Effector memory CD8-positive, alpha-beta T cell (primary cell): ENCODE data around the gene CNN2.

ENCODE experiments used
- ATAC-seq: fragments of 150-1000 bp; cut with Tn5 transposase; replicated peaks from 2 replicates; pipeline ENCODE4 v1.10.0; 2021; ENCODE audit warnings: mild to moderate bottlenecking, moderate library complexity
- DNase-seq, 3 experiments: peaks; one replicate each; pipeline ENCODE4 v3.0.0; 2021
- H3K27ac Mint-ChIP-seq, 2 donors: one replicate each; pipeline ENCODE4 v1.8.0; 2022; ENCODE audit warnings: mild to moderate bottlenecking in 2 of 2, mixed read lengths in 2 of 2, moderate library complexity in 2 of 2
- H3K27me3 Mint-ChIP-seq, 2 donors: one replicate each; pipeline ENCODE4 v1.8.0; 2022; ENCODE audit warnings: mixed read lengths in 2 of 2
- H3K36me3 Mint-ChIP-seq: one replicate; pipeline ENCODE4 v1.8.0; 2022; ENCODE audit warnings: mild to moderate bottlenecking, moderate library complexity, mixed read lengths; ENCODE audit not compliant: insufficient read depth
- H3K4me1 Mint-ChIP-seq, 2 donors: one replicate each; pipeline ENCODE4 v1.8.0; 2022; ENCODE audit warnings: low read depth in 2 of 2, mixed read lengths in 2 of 2
- H3K4me3 Mint-ChIP-seq, 2 donors: one replicate each; pipeline ENCODE4 v1.8.0; 2022; ENCODE audit warnings: mild to moderate bottlenecking in 2 of 2, mixed read lengths in 2 of 2, moderate library complexity in 2 of 2
- H3K9me3 Mint-ChIP-seq, 2 donors: one replicate each; pipeline ENCODE4 v1.8.0; 2022; ENCODE audit warnings: mixed read lengths in 2 of 2

The CNN2 gene

GRCh38 chr19:1009981-1010538 is 16.3 kb upstream of the CNN2 start:
- Mint-ChIP-seq H3K9me3 (no peaks in the 10 kb centered on the region), H3K27ac (no peak overlapping the region), H3K4me1 (peaks cover 3 to 6% of the 10 kb centered on the region in 2 donors), H3K36me3 (peaks cover 48% of the 10 kb centered on the region), H3K27me3 (no peaks in the 10 kb centered on the region), H3K4me3 (no peak overlapping the region)
- ATAC-seq: no peak
- no peak for DNase-seq

- no peak for DNase-seq
- Mint-ChIP-seq H3K9me3 (no peaks in the 10 kb centered on the region), H3K36me3 (peaks cover 52% of the 10 kb centered on the region), H3K4me1 (peaks cover 5 to 6% of the 10 kb centered on the region in 2 donors), H3K27ac (no peak overlapping the region), H3K4me3 (no peak overlapping the region), H3K27me3 (no peaks in the 10 kb centered on the region)
- ATAC-seq: no peak
Observed at GRCh38 chr19:1010586-1011510, 15.6 kb upstream of the CNN2 start.

DNA sequence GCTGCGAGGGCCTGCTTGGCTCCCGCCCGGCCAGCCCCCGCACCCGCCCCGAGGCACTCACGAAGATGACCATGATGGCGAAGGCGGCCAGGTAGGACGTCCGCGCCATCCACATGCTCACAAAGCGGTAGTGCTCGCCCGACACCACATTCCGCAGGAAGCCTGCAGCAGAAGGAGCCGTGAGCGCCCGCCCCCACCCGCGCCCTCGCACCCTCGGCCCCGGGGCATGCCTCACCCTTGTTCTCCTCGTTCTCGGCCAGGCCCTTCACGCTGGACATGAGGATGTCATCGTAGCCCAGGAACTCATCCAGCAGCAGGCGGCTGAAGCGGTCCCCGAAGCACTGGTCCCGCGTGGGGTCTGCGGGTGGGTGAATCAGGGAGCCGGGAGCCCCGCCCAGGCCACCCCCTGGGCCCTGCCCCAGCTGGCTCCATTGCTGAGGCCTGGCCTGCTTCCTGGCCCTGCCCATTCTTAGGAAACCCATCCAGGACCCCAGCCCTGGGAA is 14.5 kb upstream of the CNN2 start:
- no peaks in the 10 kb centered on the region for H3K27me3 Mint-ChIP-seq
- no peak for ATAC-seq
- H3K9me3 Mint-ChIP-seq: no peaks in the 10 kb centered on the region
- peaks cover 50% of the 10 kb centered on the region for H3K36me3 Mint-ChIP-seq
- H3K4me1 Mint-ChIP-seq: peaks cover 3 to 12% of the 10 kb centered on the region in 2 donors
- H3K27ac Mint-ChIP-seq: no peak overlapping the region
- DNase-seq: no peak
- H3K4me3 Mint-ChIP-seq: no peak overlapping the region

DNA sequence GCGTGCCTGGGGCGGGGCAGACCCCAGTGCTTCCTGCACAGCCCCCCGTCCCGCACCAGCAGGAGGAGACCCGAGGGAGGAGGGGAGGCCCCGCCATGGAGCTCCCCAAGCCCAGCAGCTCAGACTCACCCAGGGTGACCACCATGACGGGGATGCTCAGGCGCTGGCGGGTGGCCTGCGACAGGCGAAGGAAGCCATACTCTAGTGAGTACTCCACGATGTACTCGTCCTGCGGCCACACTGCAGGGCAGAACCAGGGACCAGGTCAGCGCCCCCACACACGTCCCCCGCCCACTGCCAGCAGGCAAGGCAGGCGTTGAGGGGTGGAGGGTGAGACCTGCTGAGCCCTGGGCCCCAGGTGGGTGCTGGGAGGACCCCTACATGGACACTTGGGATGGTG is 14.1 kb upstream of the CNN2 start:
- H3K4me3 Mint-ChIP-seq: no peak overlapping the region
- H3K36me3 Mint-ChIP-seq: peaks cover 50% of the 10 kb centered on the region
- no peaks in the 10 kb centered on the region for H3K9me3 Mint-ChIP-seq
- ATAC-seq (no peak), DNase-seq (no peak)
- no peak overlapping the region for H3K27ac Mint-ChIP-seq
- peaks cover 6 to 16% of the 10 kb centered on the region in 2 donors for H3K4me1 Mint-ChIP-seq
- no peaks in the 10 kb centered on the region for H3K27me3 Mint-ChIP-seq

DNA sequence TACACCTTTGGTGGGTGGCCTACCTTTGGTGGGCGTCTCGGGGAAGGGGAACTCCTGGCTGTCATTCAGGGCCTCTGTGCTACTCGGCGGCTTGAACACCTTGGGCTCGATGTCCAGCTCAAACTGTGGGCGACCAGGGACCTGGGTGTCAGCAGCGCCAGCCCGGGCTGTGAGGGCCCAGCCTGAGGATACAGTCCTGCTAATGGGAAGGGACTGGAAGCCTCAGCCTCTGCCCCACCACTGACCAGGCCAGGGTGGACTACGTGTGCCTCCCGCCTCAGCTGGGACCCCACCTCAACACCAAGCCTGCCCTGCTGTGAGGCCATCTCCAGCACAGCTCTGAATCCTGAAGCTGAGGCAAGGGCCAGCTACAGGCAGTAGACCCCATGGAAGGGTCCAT is 13.2 kb upstream of the CNN2 start:
- Mint-ChIP-seq H3K36me3 (peaks cover 55% of the 10 kb centered on the region), H3K4me3 (no peak overlapping the region), H3K27me3 (no peaks in the 10 kb centered on the region), H3K27ac (peak overlapping the region in 1 of 2 donors; percentile 53), H3K4me1 (peaks cover 15 to 25% of the 10 kb centered on the region in 2 donors), H3K9me3 (no peaks in the 10 kb centered on the region)
- ATAC-seq (no peak), DNase-seq (no peak)

- peak overlapping the region; percentile 52 to 53 for H3K27ac Mint-ChIP-seq
- H3K27me3 Mint-ChIP-seq: no peaks in the 10 kb centered on the region
- H3K4me3 Mint-ChIP-seq: no peak overlapping the region
- no peak for DNase-seq
- ATAC-seq: no peak
- H3K36me3 Mint-ChIP-seq: peaks cover 59% of the 10 kb centered on the region
- no peaks in the 10 kb centered on the region for H3K9me3 Mint-ChIP-seq
- H3K4me1 Mint-ChIP-seq: peaks cover 22 to 30% of the 10 kb centered on the region in 2 donors
Observed at GRCh38 chr19:1014161-1015060, 12.0 kb upstream of the CNN2 start.

- Mint-ChIP-seq H3K9me3 (no peaks in the 10 kb centered on the region), H3K27me3 (no peaks in the 10 kb centered on the region), H3K27ac (peak overlapping the region in 1 of 2 donors; percentile 88), H3K4me3 (peak overlapping the region in 1 of 2 donors; percentile 23), H3K4me1 (peaks cover 29 to 33% of the 10 kb centered on the region in 2 donors), H3K36me3 (peaks cover 58% of the 10 kb centered on the region)
- no peak for DNase-seq
- no peak for ATAC-seq
Observed at GRCh38 chr19:1015061-1015781, 11.2 kb upstream of the CNN2 start.

GRCh38 chr19:1015782-1016646 is 10.4 kb upstream of the CNN2 start:
- Mint-ChIP-seq H3K36me3 (peaks cover 61% of the 10 kb centered on the region), H3K9me3 (no peaks in the 10 kb centered on the region), H3K27ac (peak overlapping the region in 1 of 2 donors; percentile 88), H3K4me1 (peaks cover 32 to 36% of the 10 kb centered on the region in 2 donors), H3K27me3 (no peaks in the 10 kb centered on the region), H3K4me3 (peak overlapping the region in 1 of 2 donors; percentile 92)
- ATAC-seq: no peak
- no peak for DNase-seq

DNA sequence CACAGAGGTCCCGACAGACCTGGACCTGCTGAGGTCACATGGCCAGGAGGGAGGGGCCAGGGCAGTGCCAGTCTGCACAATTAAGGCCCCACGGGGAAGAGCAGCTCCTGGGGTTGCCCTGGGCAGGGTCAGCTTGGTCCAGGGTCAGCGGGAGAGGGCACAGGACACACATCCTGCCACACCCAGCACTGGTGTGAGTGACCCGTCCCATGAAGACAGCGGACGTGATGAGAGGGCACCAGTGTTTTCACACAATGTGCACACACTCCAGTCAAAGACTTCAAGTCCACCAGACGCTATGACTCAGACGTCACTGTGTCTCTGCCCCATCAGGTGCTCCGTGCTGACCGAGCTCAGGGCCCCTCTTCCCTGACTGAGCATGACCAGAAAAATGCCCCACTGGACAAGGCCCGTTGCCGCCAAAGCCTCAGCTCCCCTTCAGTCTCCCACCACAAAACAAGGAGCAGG is 9.7 kb upstream of the CNN2 start:
- H3K27ac Mint-ChIP-seq: peak overlapping the region; percentile 88 to 100
- peak overlapping the region; percentile 92 for H3K4me3 Mint-ChIP-seq
- no peaks in the 10 kb centered on the region for H3K27me3 Mint-ChIP-seq
- DNase-seq: no peak
- no peak for ATAC-seq
- peaks cover 32 to 42% of the 10 kb centered on the region in 2 donors for H3K4me1 Mint-ChIP-seq
- H3K9me3 Mint-ChIP-seq: no peaks in the 10 kb centered on the region
- peaks cover 67% of the 10 kb centered on the region for H3K36me3 Mint-ChIP-seq

DNA sequence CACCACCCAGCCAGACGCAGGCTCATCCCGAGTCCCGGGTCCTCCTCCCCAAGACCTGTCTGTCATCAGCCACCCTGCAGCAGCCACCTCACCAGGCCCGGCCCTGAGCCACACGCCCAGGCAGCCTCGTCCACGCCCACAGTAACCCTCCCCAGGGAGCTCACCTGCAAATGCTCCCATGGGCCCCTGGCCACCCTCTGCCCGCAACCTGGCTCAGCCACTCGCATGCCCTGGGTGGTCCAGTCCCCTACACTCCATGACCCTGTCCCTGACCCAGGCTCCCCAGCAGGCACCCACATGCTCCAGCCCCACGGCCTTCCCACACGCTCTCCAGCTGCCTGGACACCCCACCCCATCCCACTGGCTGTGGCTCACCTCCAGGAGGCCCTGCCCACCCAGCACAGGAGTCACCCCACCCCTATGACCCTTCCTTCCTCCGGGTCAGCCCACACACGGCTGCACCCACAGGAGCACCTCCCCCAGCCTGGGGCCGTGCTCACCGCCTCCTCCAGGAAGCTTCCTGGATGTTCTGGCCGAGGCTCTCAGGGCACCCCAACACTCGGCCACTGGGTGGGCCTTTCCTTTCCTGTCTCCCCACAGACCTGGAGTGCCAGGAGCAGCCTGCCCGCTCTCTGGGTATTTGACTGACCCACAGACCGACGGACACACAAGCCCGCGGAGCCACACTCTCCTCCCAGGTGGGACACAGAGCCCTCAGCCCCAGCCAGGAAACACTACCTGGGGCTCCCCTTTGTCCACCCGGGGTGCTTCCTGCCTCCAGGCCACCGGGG is 9.1 kb upstream of the CNN2 start:
- Mint-ChIP-seq H3K36me3 (peaks cover 69% of the 10 kb centered on the region), H3K9me3 (no peaks in the 10 kb centered on the region), H3K27me3 (no peaks in the 10 kb centered on the region), H3K4me1 (peaks cover 32 to 43% of the 10 kb centered on the region in 2 donors), H3K27ac (peak overlapping the region; percentile 88 to 100), H3K4me3 (peak overlapping the region; percentile 92)
- DNase-seq (no peak), ATAC-seq (no peak)

- Mint-ChIP-seq H3K27me3 (no peaks in the 10 kb centered on the region), H3K36me3 (peaks cover 66% of the 10 kb centered on the region), H3K4me1 (peaks cover 32 to 43% of the 10 kb centered on the region in 2 donors), H3K4me3 (peak overlapping the region; percentile 92), H3K27ac (peak overlapping the region; percentile 88 to 100), H3K9me3 (no peaks in the 10 kb centered on the region)
- DNase-seq (no peak), ATAC-seq (no peak)
Observed at GRCh38 chr19:1017906-1018305, 8.5 kb upstream of the CNN2 start.
